Measurements from ENCODE around the gene NUTM2B.
"Not testable (repeated sequence)": the region's sequence is repeated elsewhere in the genome, so short reads cannot be mapped to it uniquely, and the experiment has no call there.

NUTM2B gene

GRCh38 chr10:79700381-79700944, 2.6 kb upstream of the NUTM2B start:
- H3K27me3 Mint-ChIP-seq (ENCODE audit: low read depth); H3K9me3 Mint-ChIP-seq; H3K4me3 Mint-ChIP-seq; H3K4me1 Mint-ChIP-seq (ENCODE audit: low read depth); H3K36me3 Mint-ChIP-seq (ENCODE audit: low read depth); H3K27ac Mint-ChIP-seq: not testable (repeated sequence)

- H3K4me1 Mint-ChIP-seq (ENCODE audit: low read depth); H3K36me3 Mint-ChIP-seq (ENCODE audit: low read depth); H3K4me3 Mint-ChIP-seq; H3K27me3 Mint-ChIP-seq (ENCODE audit: low read depth); H3K27ac Mint-ChIP-seq; H3K9me3 Mint-ChIP-seq: not testable (repeated sequence)
These were observed 4.0 kb downstream of the NUTM2B start for GRCh38 chr10:79707017-79707416.

- not testable (repeated sequence) for H3K27ac Mint-ChIP-seq
These were observed 11.9 kb downstream of the NUTM2B start for GRCh38 chr10:79714976-79715375.

GRCh38 chr10:79716917-79717579, 14.0 kb downstream of the NUTM2B start:
- H3K27me3 Mint-ChIP-seq (ENCODE audit: low read depth); H3K4me1 Mint-ChIP-seq (ENCODE audit: low read depth); H3K36me3 Mint-ChIP-seq (ENCODE audit: low read depth); H3K27ac Mint-ChIP-seq; H3K4me3 Mint-ChIP-seq; H3K9me3 Mint-ChIP-seq: not testable (repeated sequence)

More at GRCh38 chr10:79714976-79715375, 11.9 kb downstream of the NUTM2B start:
- not testable (repeated sequence) for H3K27me3 Mint-ChIP-seq (ENCODE audit: low read depth); H3K4me3 Mint-ChIP-seq; H3K4me1 Mint-ChIP-seq (ENCODE audit: low read depth); H3K9me3 Mint-ChIP-seq; H3K36me3 Mint-ChIP-seq (ENCODE audit: low read depth)

GRCh38 chr10:79720000-79720399, 17.0 kb downstream of the NUTM2B start:
- H3K9me3 Mint-ChIP-seq, H3K4me3 Mint-ChIP-seq: not testable (repeated sequence)

GRCh38 chr10:79726620-79727019, 23.6 kb downstream of the NUTM2B start:
- H3K4me1 Mint-ChIP-seq (ENCODE audit: low read depth); H3K4me3 Mint-ChIP-seq; H3K27me3 Mint-ChIP-seq (ENCODE audit: low read depth); H3K9me3 Mint-ChIP-seq; H3K27ac Mint-ChIP-seq: not testable (repeated sequence)
- peaks cover 12% of the 10 kb centered on the region for H3K36me3 Mint-ChIP-seq (ENCODE audit: low read depth)

More at GRCh38 chr10:79720000-79720399, 17.0 kb downstream of the NUTM2B start:
- H3K27ac Mint-ChIP-seq; H3K27me3 Mint-ChIP-seq (ENCODE audit: low read depth); H3K36me3 Mint-ChIP-seq (ENCODE audit: low read depth); H3K4me1 Mint-ChIP-seq (ENCODE audit: low read depth): not testable (repeated sequence)

- not testable (repeated sequence) for H3K4me3 Mint-ChIP-seq; H3K27me3 Mint-ChIP-seq (ENCODE audit: low read depth); H3K27ac Mint-ChIP-seq; H3K4me1 Mint-ChIP-seq (ENCODE audit: low read depth); H3K9me3 Mint-ChIP-seq
- peaks cover 25% of the 10 kb centered on the region for H3K36me3 Mint-ChIP-seq (ENCODE audit: low read depth)
These were observed 41.8 kb downstream of the NUTM2B start for GRCh38 chr10:79744844-79745243.

- H3K27ac Mint-ChIP-seq; H3K4me1 Mint-ChIP-seq (ENCODE audit: low read depth); H3K9me3 Mint-ChIP-seq; H3K27me3 Mint-ChIP-seq (ENCODE audit: low read depth); H3K4me3 Mint-ChIP-seq: not testable (repeated sequence)
- H3K36me3 Mint-ChIP-seq (ENCODE audit: low read depth) = peaks cover 18% of the 10 kb centered on the region
These were observed 45.5 kb downstream of the NUTM2B start for GRCh38 chr10:79748510-79748909.

- not testable (repeated sequence) for H3K4me1 Mint-ChIP-seq (ENCODE audit: low read depth); H3K36me3 Mint-ChIP-seq (ENCODE audit: low read depth); H3K9me3 Mint-ChIP-seq; H3K27ac Mint-ChIP-seq; H3K4me3 Mint-ChIP-seq; H3K27me3 Mint-ChIP-seq (ENCODE audit: low read depth)
These were observed 50.6 kb downstream of the NUTM2B start for GRCh38 chr10:79753601-79754000.

- H3K9me3 Mint-ChIP-seq; H3K4me1 Mint-ChIP-seq (ENCODE audit: low read depth); H3K27me3 Mint-ChIP-seq (ENCODE audit: low read depth); H3K36me3 Mint-ChIP-seq (ENCODE audit: low read depth); H3K4me3 Mint-ChIP-seq; H3K27ac Mint-ChIP-seq: not testable (repeated sequence)
These were observed 55.4 kb downstream of the NUTM2B start for GRCh38 chr10:79758297-79758993.

All from T-helper 1 cell treated with Interleukin-12 subunit alpha and Interleukin-12 subunit beta and Interleukin-4 antibody, amounts not matched to agents 30 μg/mL and 1 μg/mL, for 36 hours (primary cell).